ENCODE results near the gene PRKAG3. TPM values are rescaled to one million over a fixed set of nuclear protein-coding genes. Genes with fewer than 3 reads are reported as not detected.

The PRKAG3 gene
- total and polyA plus RNA-seq, 2 experiments from 2014 or later: 0.23 TPM; not detected in 1

- no peak overlapping the region for H3K27ac ChIP-seq
- H3K4me2 ChIP-seq: no peak overlapping the region
- no peaks in the 10 kb centered on the region for H3K27me3 ChIP-seq
These were observed 16.9 kb downstream of the PRKAG3 start for GRCh38 chr2:218814540-218815243.

DNA sequence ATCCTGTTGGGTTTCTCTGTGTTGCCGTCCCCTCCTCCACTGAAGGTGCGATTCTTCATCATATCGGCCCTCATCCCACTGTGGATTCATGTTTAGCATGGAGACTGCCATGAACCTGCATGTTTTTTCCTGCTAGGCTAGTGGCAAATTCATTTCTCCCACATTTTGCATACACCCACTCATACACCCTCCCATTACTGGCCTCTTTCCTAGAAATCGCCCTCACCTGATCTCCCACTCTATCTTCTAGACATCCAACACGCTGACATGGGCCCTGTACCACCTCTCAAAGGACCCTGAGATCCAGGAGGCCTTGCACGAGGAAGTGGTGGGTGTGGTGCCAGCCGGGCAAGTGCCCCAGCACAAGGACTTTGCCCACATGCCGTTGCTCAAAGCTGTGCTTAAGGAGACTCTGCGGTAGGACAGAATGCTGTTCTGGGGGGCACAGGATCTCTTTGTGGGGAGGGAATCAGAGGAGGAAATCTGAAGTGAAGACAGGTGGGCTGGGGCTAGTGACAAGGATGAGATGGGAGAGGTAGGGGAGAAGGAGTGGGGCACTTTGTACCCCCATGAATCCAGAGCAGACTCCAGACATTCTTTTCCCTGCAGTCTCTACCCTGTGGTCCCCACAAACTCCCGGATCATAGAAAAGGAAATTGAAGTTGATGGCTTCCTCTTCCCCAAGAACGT lies 17.7 kb downstream of the PRKAG3 start:
- no peaks in the 10 kb centered on the region for H3K9me2 ChIP-seq (replicated peaks; ENCODE audit: insufficient read depth)
- no peaks in the 10 kb centered on the region for H3K36me3 ChIP-seq (replicated peaks; ENCODE audit: insufficient read depth, low read depth)
- no peak overlapping the region for H3K4me2 ChIP-seq
- peaks cover 12% of the 10 kb centered on the region for H3K79me2 ChIP-seq
- no peaks in the 10 kb centered on the region for H3K9me3 ChIP-seq (ENCODE audit: low read depth)
- TF ChIP-seq EZH2phosphoT487 (IDR thresholded peaks at IDR 0.05; ENCODE audit: low read depth, severe bottlenecking, unreplicated experiment): no peak
- TF ChIP-seq, protein P1, sequence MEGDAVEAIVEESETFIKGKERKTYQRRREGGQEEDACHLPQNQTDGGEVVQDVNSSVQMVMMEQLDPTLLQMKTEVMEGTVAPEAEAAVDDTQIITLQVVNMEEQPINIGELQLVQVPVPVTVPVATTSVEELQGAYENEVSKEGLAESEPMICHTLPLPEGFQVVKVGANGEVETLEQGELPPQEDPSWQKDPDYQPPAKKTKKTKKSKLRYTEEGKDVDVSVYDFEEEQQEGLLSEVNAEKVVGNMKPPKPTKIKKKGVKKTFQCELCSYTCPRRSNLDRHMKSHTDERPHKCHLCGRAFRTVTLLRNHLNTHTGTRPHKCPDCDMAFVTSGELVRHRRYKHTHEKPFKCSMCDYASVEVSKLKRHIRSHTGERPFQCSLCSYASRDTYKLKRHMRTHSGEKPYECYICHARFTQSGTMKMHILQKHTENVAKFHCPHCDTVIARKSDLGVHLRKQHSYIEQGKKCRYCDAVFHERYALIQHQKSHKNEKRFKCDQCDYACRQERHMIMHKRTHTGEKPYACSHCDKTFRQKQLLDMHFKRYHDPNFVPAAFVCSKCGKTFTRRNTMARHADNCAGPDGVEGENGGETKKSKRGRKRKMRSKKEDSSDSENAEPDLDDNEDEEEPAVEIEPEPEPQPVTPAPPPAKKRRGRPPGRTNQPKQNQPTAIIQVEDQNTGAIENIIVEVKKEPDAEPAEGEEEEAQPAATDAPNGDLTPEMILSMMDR (IDR thresholded peaks at IDR 0.05; ENCODE audit: poor library complexity): no peak
- no peak for TF ChIP-seq EZH2 (IDR thresholded peaks at IDR 0.05; ENCODE audit: borderline replicate concordance)
- H3K27ac ChIP-seq: no peak overlapping the region
- no peaks in the 10 kb centered on the region for H3K4me1 ChIP-seq (ENCODE audit: insufficient read depth)
- 96% methylated on average over 11 of the region's 11 CpGs for WGBS (ENCODE audit: low lambda C conversion rate, missing lambda C conversion rate)
- no peak for DNase-seq (ENCODE audit: low spot score)
- H4K20me1 ChIP-seq (ENCODE audit: insufficient read depth, poor library complexity, severe bottlenecking): no peaks in the 10 kb centered on the region
- no peak overlapping the region for H3K4me3 ChIP-seq
- H2AFZ ChIP-seq: no peak overlapping the region
- no peaks in the 10 kb centered on the region for H3K27me3 ChIP-seq

More at GRCh38 chr2:218814540-218815243, 16.9 kb downstream of the PRKAG3 start:
- H3K4me1 ChIP-seq (ENCODE audit: insufficient read depth): no peaks in the 10 kb centered on the region
- WGBS (ENCODE audit: low lambda C conversion rate, missing lambda C conversion rate): 93% methylated on average over 13 of the region's 13 CpGs
- no peak for TF ChIP-seq EZH2 (IDR thresholded peaks at IDR 0.05; ENCODE audit: borderline replicate concordance)
- no peak for TF ChIP-seq EZH2phosphoT487 (IDR thresholded peaks at IDR 0.05; ENCODE audit: low read depth, severe bottlenecking, unreplicated experiment)
- TF ChIP-seq, protein P1 (IDR thresholded peaks at IDR 0.05; ENCODE audit: poor library complexity): no peak
- H3K79me2 ChIP-seq: peaks cover 7% of the 10 kb centered on the region
- H2AFZ ChIP-seq: no peak overlapping the region
- H3K9me2 ChIP-seq (replicated peaks; ENCODE audit: insufficient read depth): no peaks in the 10 kb centered on the region
- no peak for DNase-seq (ENCODE audit: low spot score)
- H4K20me1 ChIP-seq (ENCODE audit: insufficient read depth, poor library complexity, severe bottlenecking): no peaks in the 10 kb centered on the region
- H3K9me3 ChIP-seq (ENCODE audit: low read depth): no peaks in the 10 kb centered on the region
- no peak overlapping the region for H3K4me3 ChIP-seq
- H3K36me3 ChIP-seq (replicated peaks; ENCODE audit: insufficient read depth, low read depth): no peaks in the 10 kb centered on the region

GRCh38 chr2:218812861-218813260 lies 18.7 kb downstream of the PRKAG3 start:
- H3K9me2 ChIP-seq (replicated peaks; ENCODE audit: insufficient read depth): no peaks in the 10 kb centered on the region
- H3K27me3 ChIP-seq: no peaks in the 10 kb centered on the region
- no peaks in the 10 kb centered on the region for H3K9me3 ChIP-seq (ENCODE audit: low read depth)
- H3K4me1 ChIP-seq (ENCODE audit: insufficient read depth): peaks cover 4% of the 10 kb centered on the region
- DNase-seq (ENCODE audit: low spot score): no peak
- 92% methylated on average over 5 of the region's 5 CpGs for WGBS (ENCODE audit: low lambda C conversion rate, missing lambda C conversion rate)
- no peak overlapping the region for H3K27ac ChIP-seq
- H3K4me3 ChIP-seq: no peak overlapping the region
- no peak overlapping the region for H2AFZ ChIP-seq
- no peaks in the 10 kb centered on the region for H4K20me1 ChIP-seq (ENCODE audit: insufficient read depth, poor library complexity, severe bottlenecking)
- no peaks in the 10 kb centered on the region for H3K36me3 ChIP-seq (replicated peaks; ENCODE audit: insufficient read depth, low read depth)
- H3K79me2 ChIP-seq: peaks cover 23% of the 10 kb centered on the region
- no peak overlapping the region for H3K4me2 ChIP-seq
- TF ChIP-seq EZH2phosphoT487 (IDR thresholded peaks at IDR 0.05; ENCODE audit: low read depth, severe bottlenecking, unreplicated experiment) (no peak), EZH2 (IDR thresholded peaks at IDR 0.05; ENCODE audit: borderline replicate concordance) (no peak)
- TF ChIP-seq, protein P1 (IDR thresholded peaks at IDR 0.05; ENCODE audit: poor library complexity): no peak
